ENCODE data around the gene USP16.

Gene USP16

GRCh38 chr21:29052224-29052623 lies 27.8 kb downstream of the USP16 start:
- no peak for TF ChIP-seq CTCF (IDR thresholded peaks at IDR 0.05)

DNA sequence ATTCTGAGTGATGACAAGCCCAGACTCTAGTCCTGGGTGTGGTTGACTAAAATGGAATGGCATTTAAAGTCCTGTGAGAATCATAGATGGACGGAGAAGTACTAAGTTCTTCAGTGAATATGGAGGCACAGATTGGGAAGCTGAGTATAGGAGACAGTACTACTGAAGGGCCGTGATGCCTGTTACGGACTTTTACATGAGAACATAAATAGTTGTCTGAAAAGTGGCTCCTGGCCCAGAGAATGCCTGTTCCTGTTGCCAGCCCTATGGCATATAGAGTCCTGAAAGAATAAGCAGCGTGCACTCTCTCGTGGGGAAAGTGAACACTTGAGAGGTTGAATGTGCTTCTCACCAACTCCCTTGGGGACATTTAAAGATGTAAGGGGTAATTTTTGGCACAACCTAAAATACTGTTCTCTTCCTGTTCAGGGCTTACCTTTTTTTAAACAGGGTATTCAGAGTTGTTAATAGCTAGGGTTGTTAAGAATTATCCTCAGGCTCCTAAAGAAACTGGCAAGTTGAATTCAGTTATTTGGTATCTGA lies 28.6 kb downstream of the USP16 start:
- no peak for TF ChIP-seq CTCF (IDR thresholded peaks at IDR 0.05)

GRCh38 chr21:29053656-29054055 lies 29.2 kb downstream of the USP16 start:
- TF ChIP-seq CTCF (IDR thresholded peaks at IDR 0.05): no peak

DNA sequence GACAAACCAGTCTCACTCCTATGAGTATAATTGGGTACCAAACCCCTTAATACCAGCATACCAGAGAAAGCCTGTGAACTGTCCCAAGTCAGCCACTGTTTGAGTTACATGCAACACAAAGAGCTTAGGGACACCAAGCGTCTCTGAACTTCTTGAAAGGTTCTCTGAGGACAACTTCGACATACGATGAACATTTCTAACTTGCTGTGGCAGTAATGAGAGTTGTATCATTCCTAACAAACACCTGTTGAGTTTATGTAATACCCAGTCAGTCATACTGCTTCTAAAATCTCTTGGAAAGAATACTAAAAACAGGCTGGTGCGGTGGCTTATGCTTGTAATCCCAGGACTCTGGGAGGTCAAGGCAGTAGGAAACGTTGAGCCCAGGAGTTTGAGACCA lies 30.6 kb downstream of the USP16 start:
- no peak for TF ChIP-seq CTCF (IDR thresholded peaks at IDR 0.05)

DNA sequence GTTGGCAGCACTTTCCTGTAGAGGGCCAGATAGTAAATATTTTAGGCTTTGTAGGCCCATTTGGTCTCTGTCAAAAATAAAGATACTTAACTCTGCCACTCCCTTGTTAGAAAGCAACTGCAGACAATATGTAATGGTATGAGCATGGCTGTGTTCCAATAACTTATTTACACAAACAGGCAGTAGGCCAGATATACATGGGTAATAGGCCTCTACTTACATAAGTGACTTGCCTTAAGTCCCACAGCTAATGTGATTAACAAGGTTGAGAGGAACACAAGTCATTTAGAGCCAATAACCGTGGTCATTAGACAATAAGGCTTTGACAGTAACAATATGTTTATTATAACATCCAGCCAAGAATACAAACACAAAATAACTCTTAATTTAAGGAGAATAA lies 31.5 kb downstream of the USP16 start:
- no peak for TF ChIP-seq CTCF (IDR thresholded peaks at IDR 0.05)

DNA sequence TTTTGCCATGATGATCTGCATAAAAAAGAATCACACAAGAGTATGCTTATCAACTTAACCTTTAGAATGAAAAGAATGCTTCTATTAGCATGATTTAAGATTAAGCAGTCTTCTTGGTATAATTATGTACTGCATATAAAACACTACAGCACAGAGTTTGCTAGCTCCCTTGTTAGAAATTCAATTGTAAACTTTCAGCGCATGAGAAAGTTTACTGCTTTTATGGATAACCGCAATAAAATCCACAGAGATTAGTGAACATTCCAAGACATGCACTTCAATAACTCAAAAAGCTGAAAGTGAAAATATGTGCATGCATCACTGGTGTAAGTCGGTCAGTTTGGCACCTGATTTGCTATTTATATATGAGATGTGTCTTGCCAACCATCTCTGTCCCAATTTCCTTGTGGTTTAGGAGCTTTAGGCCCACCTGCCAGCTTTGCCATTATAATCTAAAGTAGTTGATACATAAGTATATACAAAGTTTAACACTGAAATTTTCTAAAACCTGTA lies 32.1 kb downstream of the USP16 start:
- TF ChIP-seq CTCF (IDR thresholded peaks at IDR 0.05): no peak

- TF ChIP-seq CTCF (IDR thresholded peaks at IDR 0.05): no peak
Measured at GRCh38 chr21:29064850-29065481, 40.5 kb downstream of the USP16 start.

DNA sequence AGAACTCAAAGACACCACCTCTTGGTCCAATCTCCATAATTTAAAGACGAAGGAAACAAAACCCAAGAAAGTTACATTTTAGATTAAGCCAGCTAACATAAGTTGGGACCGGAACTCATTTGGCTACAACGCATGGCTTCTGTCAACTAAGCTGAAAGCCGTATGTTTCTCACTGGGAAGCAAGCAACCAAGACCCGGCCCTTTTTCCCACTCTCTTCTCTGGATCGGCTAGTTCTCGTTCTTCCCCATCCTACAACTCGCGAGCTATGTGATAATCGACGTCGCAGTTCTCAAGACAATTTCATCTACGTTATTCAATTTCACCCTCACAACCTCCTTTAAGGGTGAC lies 48.4 kb downstream of the USP16 start:
- no peak for TF ChIP-seq CTCF (IDR thresholded peaks at IDR 0.05)

Data from LNCAP (cell line).